GM12864 (cell line): ENCODE data around the gene CCL5.

Experiments
- DNase-seq: peaks from one replicate; pipeline ENCODE4 v3.0.0-alpha.2; 2011; ENCODE audit warnings: low read depth
- H3K4me3 ChIP-seq: 2 replicates; pipeline ENCODE4 v1.5.1; 2011; ENCODE audit warnings: mild to moderate bottlenecking, low read depth, low read length, control low read depth
- TF ChIP-seq, protein P1 (sequence below): IDR thresholded peaks from 2 replicates; pipeline ENCODE4 v1.5.1; 2011; ENCODE audit warnings: low read depth, mild to moderate bottlenecking, moderate library complexity, low read length, control low read depth, inconsistent platforms; ENCODE audit errors: missing control alignments

The CCL5 gene

GRCh38 chr17:35879773-35880654 lies at the start of gene CCL5:
Gene CCL5, minus strand, starts transcription at chr17:35880360.
- DNase-seq, result peak; percentile 79
- TF ChIP-seq, protein P1, sequence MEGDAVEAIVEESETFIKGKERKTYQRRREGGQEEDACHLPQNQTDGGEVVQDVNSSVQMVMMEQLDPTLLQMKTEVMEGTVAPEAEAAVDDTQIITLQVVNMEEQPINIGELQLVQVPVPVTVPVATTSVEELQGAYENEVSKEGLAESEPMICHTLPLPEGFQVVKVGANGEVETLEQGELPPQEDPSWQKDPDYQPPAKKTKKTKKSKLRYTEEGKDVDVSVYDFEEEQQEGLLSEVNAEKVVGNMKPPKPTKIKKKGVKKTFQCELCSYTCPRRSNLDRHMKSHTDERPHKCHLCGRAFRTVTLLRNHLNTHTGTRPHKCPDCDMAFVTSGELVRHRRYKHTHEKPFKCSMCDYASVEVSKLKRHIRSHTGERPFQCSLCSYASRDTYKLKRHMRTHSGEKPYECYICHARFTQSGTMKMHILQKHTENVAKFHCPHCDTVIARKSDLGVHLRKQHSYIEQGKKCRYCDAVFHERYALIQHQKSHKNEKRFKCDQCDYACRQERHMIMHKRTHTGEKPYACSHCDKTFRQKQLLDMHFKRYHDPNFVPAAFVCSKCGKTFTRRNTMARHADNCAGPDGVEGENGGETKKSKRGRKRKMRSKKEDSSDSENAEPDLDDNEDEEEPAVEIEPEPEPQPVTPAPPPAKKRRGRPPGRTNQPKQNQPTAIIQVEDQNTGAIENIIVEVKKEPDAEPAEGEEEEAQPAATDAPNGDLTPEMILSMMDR, result no peak
- H3K4me3 ChIP-seq, result peak within 1 kb of the TSS; percentile 42

DNA sequence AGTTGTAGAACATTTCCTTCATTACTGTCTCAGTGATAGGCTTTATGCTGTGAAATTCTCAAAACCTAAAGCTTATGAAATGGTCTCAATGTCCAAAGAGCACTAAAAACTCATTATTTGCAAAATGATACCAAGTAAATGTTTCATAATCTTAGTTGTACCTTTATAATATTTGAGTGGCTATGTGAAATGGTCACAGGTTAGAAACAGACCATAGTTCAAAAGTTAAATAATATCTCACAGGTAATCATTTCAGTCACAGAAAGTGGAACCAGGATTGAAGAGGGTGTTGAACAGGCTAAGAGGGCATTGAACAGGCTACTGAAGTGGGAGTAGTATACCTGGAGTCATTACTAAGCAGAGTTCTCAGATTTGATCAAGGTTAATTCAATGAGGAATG lies 47.6 kb upstream of the CCL5 start:
- no peak for DNase-seq
- no peak overlapping the region for H3K4me3 ChIP-seq
- TF ChIP-seq, protein P1, result no peak

DNA sequence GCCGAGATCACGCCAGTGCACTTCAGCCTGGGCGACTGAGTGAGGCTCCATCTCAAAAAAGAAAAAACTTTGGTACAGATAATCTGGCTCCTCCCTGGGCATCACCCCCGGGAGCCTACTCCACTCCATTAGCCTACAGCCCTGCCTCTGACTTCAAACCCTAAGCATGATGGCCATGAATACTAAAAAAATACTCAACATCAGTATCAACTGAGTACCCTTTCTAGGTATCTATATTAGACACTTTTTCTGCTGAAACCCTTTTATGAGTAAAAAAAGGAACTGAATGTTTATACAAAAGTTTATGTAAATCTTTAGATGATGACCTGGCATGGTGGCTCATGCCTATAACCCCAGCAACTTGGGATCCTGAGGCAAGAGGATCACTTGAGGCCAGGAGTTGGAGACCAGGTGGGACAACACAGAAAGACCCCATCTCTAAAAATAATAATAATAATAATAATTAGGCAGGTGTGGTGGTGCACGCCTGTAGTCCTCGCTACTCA lies 43.5 kb upstream of the CCL5 start:
- TF ChIP-seq, protein P1, result no peak
- H3K4me3 ChIP-seq, result no peak overlapping the region
- DNase-seq, result no peak

DNA sequence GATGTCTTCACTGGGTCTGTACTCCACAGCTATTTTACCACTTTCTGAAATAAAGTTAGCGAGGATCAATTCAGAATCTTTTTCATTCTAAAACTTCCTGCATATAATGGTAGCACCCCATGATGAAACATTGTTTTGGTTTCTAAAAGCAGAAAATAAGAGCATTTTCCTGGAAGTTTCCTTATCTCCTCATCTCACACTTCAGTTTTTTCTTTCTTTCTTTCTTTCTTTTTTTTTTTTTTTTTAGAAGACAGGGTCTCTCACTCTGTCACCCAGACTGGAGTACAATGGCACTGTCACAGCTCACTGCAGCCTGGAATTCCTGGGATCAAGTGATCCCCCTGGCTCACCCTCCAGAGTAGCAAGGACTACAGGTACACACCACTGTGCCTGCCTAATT lies 40.1 kb upstream of the CCL5 start:
- TF ChIP-seq, protein P1, result no peak
- DNase-seq, result no peak
- H3K4me3 ChIP-seq, result no peak overlapping the region

- TF ChIP-seq, protein P1, result no peak
- DNase-seq, result no peak
Measured at GRCh38 chr17:35918665-35919064, 38.5 kb upstream of the CCL5 start.

GRCh38 chr17:35917519-35918213 lies 37.5 kb upstream of the CCL5 start:
- TF ChIP-seq, protein P1, result no peak
- no peak overlapping the region for H3K4me3 ChIP-seq
- no peak for DNase-seq

More at GRCh38 chr17:35918665-35919064, 38.5 kb upstream of the CCL5 start:
- no peak overlapping the region for H3K4me3 ChIP-seq
